HG03469 (cell line): ENCODE measurements around the gene SLC22A23.
"Not testable (repeated sequence)": the region's sequence is repeated elsewhere in the genome, so short reads cannot be mapped to it uniquely, and the experiment has no call there.

ENCODE experiments used
- ATAC-seq: cut with Tn5 transposase; IDR thresholded peaks from one replicate; pipeline ENCODE4 v1.9.1; 2021; ENCODE audit warnings: mild to moderate bottlenecking, moderate library complexity, moderate number of reproducible peaks; ENCODE audit not compliant: unreplicated experiment

The SLC22A23 gene

DNA sequence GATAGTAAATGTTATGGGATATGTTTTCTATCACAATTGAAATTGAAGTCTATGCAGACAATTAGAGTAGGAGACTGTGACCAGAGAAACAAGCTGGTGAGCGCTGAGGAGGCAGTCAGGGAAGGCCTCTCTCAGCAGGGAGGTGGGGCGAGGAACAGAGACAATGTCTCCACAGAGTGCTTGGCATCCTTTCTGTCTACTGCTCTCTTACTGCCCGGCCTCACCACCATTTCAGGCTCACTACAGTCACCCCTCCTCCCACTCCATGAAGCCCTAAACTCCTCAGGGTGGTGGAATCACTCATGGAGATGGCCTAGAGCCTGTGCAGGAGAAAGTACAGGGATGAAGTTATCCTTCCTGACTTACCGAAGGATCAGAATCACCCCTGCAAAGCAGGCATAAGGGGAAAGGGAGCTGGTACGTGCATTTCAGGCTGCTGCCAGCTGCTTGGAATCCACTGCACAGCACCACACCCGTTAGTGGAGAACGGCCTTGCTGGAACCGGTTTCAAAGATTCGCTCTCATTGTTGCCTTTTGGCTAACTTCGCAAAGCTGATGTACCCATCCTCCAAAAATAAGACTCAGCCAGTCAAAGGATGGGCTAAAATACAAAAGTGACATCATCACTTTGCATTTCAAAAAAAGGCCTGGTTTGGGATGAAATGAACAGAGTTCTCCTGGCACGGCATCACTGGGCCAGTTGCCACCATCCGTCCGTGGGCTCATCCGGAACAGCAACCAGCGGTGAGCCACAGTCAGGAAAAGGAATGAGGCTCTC is 67.3 kb downstream of the SLC22A23 start:
- ATAC-seq = no peak

DNA sequence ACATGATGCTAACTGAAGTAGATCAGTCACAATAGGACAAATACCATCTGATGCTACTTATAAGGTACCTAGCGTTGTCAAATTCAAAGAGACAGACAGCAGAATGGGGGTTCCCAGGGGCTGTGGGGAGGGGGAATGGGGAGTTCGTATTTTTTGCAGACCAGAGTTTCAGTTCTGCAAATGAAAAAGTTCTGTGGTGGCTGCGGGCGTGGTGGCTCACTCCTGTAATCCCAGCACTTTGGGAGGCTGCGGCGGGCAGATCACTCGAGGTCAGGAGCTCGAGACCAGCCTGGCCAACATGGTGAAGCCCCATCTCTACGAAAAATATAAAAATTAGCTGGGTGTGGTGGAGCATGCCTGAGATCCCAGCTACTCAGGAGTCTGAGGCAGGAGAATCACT is 68.1 kb downstream of the SLC22A23 start:
- no peak for ATAC-seq

DNA sequence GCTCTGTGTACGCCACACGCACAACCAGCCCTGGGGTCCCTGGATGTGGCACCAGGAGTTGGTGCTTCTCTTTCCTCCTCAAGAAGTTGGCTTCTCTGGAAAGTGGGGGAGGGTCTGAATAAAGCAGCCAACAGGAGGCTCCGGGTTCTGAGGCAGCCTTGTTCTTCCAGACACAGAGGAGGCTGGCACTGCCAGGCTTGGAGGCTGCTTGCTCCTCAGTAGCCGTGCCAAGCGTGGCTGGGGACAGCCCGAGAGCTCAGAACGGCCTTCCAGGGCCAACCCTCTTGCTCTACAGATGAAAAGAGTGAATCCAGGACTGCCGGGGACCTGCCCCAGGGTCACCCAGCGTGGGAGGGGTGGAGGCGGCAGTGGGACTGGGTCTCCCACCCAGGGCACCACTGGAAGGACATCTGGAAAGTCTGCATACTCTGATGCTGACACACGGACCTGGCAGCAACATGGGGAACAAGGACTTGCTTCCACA is 70.4 kb downstream of the SLC22A23 start:
- no peak for ATAC-seq

DNA sequence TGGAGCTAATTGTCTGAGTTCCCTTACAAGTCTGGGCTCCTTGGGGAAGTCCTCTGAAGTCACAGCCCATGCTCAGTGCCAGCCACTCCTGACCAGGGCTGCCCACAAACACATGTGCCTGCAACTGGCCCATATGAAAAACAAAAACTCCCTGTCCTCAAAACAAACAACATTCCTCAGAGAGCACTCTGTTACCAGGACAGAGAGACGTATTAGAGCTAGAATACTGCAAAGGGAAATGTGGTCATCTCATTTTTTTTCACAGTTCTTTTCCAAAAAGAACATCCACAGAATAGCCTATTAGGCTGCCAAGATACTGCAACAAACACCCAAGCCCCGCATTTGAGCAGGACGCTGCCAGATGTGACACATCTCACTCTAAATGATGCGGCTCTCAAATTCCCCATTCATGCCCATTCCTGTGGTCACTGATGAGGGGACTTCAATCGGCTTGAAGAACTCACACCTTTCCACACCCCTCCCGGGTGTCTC is 71.1 kb downstream of the SLC22A23 start:
- ATAC-seq = no peak

DNA sequence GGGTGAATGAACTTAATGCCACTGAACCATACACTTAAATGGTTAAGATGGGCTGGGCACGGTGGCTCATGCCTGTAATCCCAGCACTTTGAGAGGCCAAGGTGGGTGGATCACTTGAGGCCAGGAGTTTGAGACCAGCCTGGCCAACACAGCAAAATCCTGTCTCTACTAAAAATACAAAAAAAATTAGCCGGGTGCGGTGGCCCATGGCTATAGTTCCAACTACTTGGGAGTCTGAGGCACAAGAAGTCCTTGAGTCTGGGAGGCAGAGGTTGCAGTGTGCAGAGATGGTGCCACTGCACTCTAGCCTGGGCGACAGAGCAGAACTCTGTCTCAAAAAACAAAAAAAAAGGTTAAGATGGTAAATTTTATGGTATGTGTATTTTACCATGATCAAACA is 71.7 kb downstream of the SLC22A23 start:
- ATAC-seq = not testable (repeated sequence)

DNA sequence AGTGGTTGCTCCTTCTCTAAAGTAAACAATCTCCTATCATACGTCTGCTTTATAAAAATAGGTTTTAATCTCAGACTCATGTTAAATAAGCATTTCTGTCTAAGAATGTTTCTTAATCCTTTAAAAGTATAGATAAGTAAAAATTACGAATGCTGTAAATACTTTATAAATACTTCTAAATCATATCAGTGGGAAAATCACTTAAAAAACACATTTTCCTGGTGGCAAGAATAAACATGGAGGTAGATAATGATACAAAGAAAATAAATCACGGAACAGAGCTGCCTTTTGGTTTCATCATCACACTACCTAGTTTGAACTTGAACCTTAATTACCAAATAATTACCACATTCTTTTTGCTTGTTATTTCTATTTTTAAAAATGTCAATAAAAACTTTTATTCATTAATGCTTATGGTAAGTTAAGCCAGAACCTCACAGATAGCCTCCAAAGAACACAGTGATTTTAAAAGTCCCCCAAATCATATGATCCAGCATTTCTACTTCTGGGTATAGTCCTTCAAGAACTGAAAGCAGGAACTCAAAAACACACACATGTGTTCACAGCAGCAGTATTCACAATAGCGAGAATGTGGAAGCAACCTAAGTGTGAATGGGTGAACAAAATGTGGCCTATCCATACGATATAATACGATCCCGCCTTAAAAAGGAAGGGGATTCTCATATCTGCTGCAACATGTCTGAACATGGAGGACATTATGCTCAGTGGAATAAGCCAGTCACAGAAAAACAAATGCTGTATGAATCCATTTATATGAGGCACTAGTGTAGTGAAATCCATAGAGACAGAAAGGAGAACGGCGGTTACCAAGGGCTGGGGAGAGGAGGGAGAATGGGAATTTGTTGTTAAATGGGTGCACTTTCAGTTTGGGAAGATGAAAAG is 72.4 kb downstream of the SLC22A23 start:
- ATAC-seq = no peak

DNA sequence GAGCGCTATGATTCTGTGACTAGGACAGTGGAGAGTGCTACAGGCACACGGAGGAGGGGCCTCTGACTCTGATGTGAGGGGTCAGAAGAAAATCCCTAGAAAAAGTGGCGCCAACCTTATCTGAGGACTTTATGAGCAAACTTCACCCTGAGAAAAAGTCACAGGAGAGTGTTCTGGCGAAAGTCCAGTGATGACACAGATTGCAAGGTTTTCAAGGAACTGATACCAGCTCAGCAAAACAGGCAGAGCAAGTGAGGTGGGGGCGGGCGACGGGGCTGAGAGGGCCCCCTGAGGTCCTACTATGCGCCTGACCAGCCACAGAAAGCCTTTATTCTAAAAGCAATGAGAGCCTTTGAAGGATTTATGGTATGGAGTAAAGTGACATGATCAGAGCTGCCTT is 73.3 kb downstream of the SLC22A23 start:
- no peak for ATAC-seq

DNA sequence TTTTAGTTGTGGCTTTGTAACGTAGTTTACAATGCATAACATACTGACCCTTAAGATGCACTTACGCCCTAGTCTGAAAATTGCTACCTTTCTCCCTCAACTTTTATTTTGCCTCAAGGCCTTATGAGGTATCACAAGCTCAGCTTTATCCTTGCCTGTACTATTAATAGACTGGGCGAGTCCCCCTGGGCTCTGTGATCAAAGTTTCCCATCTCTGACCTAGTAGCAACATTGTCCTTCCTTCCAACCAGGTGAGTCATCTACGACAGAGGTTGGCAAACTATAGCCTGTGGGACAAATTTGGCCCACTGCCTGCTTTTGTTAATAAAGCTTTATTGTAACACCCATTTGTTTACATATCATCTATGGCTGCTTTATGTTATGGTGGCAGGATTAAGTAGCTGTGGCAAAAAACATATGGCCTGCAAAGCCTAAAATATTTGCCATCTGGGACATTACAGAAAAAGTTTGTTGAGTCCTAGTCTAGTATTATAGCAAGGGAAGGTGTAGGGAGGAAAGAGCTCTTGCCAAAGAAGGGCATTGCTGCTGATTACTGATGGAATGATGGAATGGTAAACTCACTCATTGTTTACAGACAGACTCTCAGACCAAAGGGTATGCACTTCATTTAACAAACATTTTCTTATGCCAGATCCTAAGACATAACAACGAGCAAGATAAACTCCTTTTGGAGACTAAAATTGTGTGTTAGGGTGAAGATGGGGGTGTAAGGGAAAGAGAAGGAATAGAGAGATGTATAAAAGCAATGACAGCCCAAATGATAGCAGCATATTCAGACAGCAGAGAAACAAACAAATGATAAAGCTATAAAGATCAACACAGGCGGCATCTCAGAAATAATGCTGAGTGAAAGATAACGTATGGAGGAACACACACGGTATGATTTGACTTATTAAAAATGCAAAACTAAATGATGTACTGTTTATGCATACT is 74.2 kb downstream of the SLC22A23 start:
- no peak for ATAC-seq

DNA sequence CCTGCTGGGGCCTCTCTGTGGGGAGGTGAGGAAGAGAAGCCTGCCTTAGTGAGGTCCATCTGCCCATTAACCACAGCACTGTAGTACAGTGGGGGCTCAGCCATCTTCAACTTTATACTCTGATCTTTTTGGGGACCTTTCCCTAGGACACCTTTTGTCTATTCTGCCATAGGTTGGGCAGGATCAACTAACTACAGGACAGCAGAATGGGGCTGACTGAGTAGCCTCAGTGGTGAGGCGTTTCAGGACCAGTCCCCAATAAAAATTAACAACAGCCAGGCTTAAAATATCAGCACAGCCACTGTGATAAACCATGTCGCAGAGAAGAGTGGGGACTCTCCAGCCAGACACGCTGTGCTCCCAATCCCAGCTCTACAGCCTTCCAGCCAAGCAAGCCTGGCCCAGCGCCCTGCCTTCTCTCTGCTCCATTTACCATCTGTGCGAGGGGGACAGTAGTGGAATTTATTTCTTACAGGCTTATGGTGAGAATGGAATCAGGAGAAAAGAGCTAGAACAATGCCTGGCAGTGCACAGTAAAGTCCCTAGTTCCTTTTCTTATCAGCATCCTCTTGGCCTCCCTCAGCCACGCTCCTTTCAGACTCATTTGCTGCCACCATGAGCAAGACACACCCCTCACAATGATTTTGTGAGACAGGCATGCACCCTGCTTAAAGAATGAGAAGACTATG is 75.5 kb downstream of the SLC22A23 start:
- ATAC-seq = no peak

DNA sequence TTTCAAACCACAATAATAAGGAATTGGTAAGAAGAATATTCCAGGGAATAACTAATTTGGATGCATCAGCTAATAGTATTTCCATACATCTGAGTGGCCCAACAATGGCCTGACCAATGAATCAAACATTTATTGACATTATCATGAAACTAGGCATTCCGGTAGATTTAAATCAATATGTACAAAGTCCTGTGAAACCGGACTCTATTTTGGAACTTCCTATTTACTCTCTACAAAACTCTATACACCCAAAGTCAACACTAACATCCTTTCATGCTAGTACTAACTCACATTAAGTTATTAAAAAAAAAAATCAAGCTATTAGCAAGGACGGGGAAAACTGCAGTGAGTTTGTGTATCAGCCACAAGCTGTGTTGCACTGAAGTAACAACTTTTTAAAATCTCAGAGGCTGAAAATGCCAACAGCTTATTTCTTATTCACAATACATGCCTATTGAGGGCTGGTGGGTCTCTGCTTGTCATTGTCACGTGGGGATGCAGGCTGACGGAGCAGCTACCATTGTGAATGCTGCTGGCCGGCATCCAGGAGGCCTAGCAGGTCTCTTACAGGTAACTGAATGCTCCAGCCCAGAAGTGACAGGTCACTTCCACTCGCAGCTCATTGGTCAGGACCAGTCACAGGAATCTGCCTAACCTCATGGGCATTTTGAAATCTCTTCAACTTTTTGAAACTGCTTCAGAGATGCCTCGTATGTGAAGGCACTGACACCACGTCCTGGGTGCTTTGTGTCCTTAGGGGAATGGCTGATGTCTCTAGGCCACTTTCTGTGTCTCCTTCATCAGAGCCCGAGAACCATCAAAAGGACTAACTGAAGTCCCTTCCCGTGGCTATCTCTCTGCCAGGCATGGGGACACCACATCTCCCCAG is 76.3 kb downstream of the SLC22A23 start:
- ATAC-seq = no peak

DNA sequence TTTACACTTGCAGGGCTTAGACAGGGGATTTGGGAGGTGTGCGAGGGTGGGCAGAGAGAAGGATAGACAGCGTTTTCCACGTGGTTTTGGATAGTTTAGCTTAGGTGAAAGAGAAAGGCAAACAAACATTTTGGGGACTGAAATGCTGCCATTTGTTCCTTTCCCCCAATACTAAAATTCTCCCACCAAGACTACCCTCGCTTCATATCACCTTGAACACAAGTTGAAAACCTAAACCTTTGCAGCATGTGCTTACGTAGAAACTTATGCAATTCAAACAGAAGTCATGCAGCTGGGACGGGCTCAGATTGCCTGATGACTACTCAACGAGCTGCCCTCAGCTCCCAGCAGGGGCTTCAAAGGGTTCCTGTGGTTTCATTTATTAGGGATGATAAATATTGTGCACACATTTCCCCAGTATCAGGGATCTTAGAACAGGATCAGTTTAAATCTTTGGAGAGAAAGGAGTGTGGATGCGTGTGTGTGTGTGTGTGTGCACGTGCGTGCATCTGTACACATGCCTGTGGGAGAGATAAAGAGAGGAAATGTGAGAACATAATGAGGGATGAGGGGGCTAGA is 77.3 kb downstream of the SLC22A23 start:
- ATAC-seq = no peak

DNA sequence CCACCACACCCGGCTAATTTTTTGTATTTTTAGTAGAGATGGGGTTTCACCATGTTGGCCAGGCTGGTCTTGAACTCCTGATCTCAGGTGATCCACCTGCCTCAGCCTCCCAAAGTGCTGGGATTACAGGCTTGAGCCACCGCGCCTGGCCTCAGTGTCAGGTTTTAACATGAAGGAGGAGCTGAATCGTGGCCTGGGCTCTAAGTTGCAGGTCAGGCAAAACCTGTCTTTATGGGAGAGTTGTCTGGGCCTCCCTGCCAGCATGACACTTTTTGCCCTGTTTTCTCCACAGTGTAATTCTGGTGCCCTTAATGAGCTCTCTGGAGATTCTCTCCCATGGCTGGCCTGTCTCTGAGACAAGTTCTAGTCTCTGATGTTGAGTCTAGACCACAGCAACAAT is 78.0 kb downstream of the SLC22A23 start:
- not testable (repeated sequence) for ATAC-seq

DNA sequence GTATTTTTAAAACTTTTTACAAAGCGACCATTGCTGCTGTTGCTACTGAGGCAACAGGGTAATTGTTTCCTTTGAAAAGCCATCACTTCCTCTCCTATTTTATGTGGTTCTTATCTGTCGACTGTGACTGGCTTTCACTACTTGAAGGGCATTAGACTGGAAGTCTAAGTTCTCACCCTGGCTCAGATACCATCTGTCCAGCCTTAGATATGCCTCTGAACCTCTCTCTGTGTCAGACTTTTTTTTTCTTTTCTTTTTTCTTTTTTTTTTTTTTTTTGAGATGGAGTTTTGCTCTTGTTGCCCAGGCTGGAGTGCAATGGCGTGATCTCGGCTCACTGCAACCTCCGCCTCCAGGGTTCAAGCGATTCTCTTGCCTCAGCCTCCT is 78.5 kb downstream of the SLC22A23 start:
- not testable (repeated sequence) for ATAC-seq

DNA sequence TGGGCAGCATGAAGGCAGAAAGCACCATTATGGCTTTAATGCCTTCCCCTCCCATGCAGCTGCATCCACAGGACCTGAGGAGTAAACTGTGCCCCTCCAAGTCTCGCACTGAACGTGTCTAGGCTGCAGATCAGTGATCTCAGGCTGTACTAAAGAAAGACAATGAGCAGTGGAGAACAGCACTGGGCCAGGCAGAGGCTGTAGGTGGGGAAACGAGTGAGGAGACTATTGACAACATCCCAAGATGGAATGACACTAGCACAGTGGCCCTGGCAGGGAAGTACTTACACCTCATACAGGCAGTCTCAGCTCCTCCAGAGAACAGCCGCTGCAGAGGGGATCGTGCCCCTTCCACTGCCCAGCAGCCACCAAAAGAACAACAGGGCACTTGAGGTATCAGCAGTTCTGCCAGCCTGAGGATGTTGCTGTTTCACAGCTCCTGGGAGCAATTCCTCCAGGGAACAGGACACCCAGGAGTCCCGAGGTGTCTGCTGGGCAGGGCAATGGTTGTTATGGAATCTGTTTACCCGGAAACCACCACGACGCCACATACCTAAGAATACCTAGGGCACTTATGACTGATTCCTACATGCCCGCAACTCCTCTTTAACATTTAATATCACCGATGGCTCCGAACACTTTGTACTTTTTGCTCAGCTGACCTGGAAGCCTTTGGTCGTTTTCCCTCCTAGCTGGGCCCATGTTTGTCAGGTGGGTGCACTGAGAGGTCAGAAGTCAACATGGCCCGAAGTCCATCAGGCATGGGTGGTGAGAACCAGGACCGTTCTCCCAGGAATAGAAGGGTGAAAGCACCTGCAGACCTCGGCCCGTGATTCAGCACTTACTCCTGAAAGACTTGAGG is 79.1 kb downstream of the SLC22A23 start:
- no peak for ATAC-seq

DNA sequence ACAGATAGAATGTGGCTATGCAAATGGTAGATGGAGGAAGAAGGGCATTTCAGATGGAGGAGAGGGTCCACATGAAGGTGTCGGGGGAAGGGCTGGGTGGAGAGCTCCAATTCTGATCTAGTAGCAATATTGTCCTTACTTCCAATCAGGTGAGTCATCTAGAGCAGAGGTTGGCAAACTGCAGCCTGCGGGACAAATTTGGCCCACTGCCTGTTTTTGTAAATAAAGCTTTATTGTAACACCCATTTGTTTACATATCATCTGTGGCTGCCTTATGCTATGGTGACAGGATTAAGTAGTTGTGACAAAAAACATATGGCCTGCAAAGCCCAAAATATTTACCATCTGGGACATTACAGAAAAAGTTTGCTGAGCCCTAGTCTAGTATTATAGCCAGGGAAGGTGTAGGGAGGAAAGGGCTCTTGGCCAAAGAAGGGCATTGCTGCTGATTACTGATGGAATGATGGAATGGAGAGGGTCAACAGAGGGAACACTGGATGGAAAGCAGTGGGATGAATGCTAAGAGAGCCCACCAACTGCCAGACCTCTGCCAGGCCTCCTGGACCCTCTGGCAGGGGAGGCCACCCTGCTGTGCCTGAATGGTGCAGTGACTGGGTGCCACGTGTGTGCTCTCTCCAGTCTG is 79.8 kb downstream of the SLC22A23 start:
- no peak for ATAC-seq

DNA sequence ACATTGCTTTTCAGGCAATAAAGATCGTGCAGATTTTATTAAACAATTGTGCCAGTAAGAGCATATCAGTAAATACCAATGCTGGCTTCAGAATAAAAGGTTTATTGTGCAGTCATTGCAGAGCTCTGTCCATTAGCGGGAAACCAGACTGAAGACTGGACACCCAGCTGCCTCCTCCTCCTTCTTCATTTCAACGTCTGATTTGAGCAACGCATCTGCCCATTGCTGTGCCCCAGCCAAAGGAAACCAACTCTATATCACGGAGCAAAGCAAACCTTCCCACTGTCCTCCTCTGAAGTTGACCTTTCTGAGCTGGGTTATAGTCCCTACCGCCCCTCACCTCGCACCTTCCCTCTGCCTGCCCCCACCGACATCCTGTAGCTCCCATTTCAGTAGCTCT is 80.8 kb downstream of the SLC22A23 start:
- ATAC-seq = no peak

DNA sequence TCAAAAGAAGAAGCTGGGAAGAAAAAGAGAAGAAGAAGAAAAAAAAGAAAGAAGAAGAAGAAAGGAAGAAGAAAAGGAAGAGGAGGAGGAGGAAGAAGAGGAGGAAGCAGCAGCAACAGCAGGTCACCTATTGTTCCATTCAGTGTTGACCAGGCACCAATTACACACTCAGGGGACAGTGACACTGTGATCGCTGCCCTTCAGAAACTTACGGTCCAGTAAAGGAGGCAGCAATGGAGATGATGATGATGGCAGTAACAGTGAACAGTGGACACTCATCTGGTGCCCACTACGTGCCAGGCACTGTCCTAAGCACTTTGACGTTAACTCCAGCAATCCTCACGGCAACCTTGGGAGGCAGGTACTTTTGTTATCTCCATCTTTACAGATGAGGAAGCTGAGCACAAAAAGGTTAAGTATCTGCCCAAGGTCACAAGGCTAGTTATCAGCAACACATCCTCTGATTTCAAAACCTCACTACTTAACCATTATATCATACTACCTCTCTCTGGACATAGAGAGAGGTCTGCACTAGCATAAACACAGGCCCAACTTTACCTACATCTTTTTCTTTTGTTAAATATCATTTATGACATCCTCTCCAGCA is 83.2 kb downstream of the SLC22A23 start:
- no peak for ATAC-seq
